Sigmoid colon (tissue), 7 donors: ENCODE results near the gene ACTN2. TPM values are rescaled to one million over a fixed set of nuclear protein-coding genes. Genes with fewer than 3 reads are reported as not detected.
A peak's percentile ranks its signal among the peaks of the same experiment; 100 is the strongest.

Experiments
- DNase-seq: peaks from one replicate; pipeline ENCODE4 v3.0.0-alpha.2; 2019
- H3K27ac ChIP-seq, 4 donors: fragments of 200-600 bp; sonication (generic); one replicate each; pipeline ENCODE4 v1.5.1; 2016 to 2019; ENCODE audit warnings: mild to moderate bottlenecking in 1 of 4
- H3K27me3 ChIP-seq, 3 donors: fragments of 200-600 bp; sonication (generic); one replicate each; pipeline ENCODE4 v1.5.1; 2019; ENCODE audit warnings: mild to moderate bottlenecking in 1 of 3
- H3K36me3 ChIP-seq, 4 donors: fragments of 200-600 bp; sonication (generic); one replicate each; pipeline ENCODE4 v1.5.1; 2016 to 2019
- H3K4me1 ChIP-seq, 4 donors: fragments of 200-600 bp; sonication (generic); one replicate each; pipeline ENCODE4 v1.5.1; 2017 to 2019
- H3K4me3 ChIP-seq, 4 donors: fragments of 200-600 bp; sonication (generic); one replicate each; pipeline ENCODE4 v1.5.1; 2017 to 2019; ENCODE audit warnings: mild to moderate bottlenecking in 2 of 4, moderate library complexity in 1 of 4
- H3K9me3 ChIP-seq, 4 donors: fragments of 200-600 bp in 3 of 4; sonication (generic) in 3 of 4; one replicate each; pipeline versions ENCODE4 v1.5.1 to v1.6.1; 2013 to 2019
- EP300 ChIP-seq, 4 donors: sonication (generic); formaldehyde crosslinking; IDR thresholded peaks; one replicate each; pipeline ENCODE4 v1.6.1; 2017; ENCODE audit warnings: antibody characterized with exemption in 4 of 4
- POLR2A ChIP-seq, 2 donors: fragments of 450-650 bp; IDR thresholded peaks; one replicate each; pipeline ENCODE4 v1.6.1; 2016; ENCODE audit warnings: antibody characterized with exemption in 2 of 2, mild to moderate bottlenecking in 2 of 2, moderate library complexity in 2 of 2
- POLR2AphosphoS5 ChIP-seq, 4 donors: sonication (generic); formaldehyde crosslinking; IDR thresholded peaks; one replicate each; pipeline ENCODE4 v1.6.1; 2017; ENCODE audit warnings: antibody characterized with exemption in 4 of 4
- WGBS, 2 donors: extraction: QIAGEN DNeasy Blood & Tissue Kit; methylation state at CpG; one replicate each; pipeline ENCODE4 v1.1.7; 2013; 5-methylcytosine and 5-hydroxymethylcytosine counted together
- intact Hi-C: fragments of 100-400 bp; cut with DNase I; formaldehyde crosslinking; loops from one replicate; pipeline ENCODE4 v1.15.1; 2023
- polyA plus RNA-seq, 3 donors: library from polyadenylated mRNA; stranded (reverse); fragments of 200-250 nt; gene quantifications; one replicate each; pipeline ENCODE4 v1.2.3, GENCODE V29; 2013
- total RNA-seq, 4 donors: library from RNA; depleted of rRNA; stranded (reverse); fragments of >200 nt; gene quantifications; one replicate each; pipeline ENCODE4 v1.1.0, GENCODE V29; 2016
- TF ChIP-seq, protein P1 (sequence below), 4 experiments: fragments of 450-650 bp in 3 of 4; fragments of 200-600 bp in 1 of 4; IDR thresholded peaks; one replicate each; pipeline ENCODE4 v1.5.1; 2016 to 2019; ENCODE audit warnings: antibody characterized with exemption in 4 of 4, mild to moderate bottlenecking in 3 of 4, moderate library complexity in 2 of 4
- donor health status: healthy with polysubstance abuse.
- donor health status: Bipolar disorder and iron deficiency.
- donor health status: healthy.

The ACTN2 gene
- total and polyA plus RNA-seq, 7 donors, result 0.36 to 1.8 (median 0.91) TPM; not detected in 1

DNA sequence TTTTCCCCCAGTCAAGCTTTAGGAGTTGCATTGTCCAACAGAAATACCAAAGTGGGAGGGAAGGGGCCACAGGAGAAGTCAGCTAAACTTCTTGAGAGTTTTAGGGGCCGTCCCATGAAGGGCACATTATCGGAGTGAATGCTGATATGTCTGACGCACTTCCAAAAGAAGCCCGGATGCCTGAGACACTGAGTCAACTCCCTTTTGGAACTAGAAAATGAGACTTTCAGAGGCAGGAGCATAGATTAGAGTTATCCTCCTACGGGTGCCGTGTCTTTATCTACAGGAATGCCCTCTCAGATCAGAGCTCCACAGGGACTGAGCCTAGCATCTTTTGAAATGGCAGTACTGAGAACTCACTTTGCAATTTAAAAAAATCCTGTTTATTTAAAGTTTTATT is 13.1 kb downstream of the ACTN2 start:
- no peaks in the 10 kb centered on the region for H3K4me1 ChIP-seq
- 84 to 92% methylated on average over 6 of the region's 6 CpGs for WGBS, 2 donors
- H3K27me3 ChIP-seq, result peaks cover 0 to 59% (median 0%) of the 10 kb centered on the region in 3 donors
- no peak overlapping the region for H3K27ac ChIP-seq
- no peak for DNase-seq
- no peak overlapping the region for H3K4me3 ChIP-seq
- no peaks in the 10 kb centered on the region for H3K36me3 ChIP-seq
- no peaks in the 10 kb centered on the region for H3K9me3 ChIP-seq
- intact Hi-C loops, result no loop called here
- TF ChIP-seq, protein P1, sequence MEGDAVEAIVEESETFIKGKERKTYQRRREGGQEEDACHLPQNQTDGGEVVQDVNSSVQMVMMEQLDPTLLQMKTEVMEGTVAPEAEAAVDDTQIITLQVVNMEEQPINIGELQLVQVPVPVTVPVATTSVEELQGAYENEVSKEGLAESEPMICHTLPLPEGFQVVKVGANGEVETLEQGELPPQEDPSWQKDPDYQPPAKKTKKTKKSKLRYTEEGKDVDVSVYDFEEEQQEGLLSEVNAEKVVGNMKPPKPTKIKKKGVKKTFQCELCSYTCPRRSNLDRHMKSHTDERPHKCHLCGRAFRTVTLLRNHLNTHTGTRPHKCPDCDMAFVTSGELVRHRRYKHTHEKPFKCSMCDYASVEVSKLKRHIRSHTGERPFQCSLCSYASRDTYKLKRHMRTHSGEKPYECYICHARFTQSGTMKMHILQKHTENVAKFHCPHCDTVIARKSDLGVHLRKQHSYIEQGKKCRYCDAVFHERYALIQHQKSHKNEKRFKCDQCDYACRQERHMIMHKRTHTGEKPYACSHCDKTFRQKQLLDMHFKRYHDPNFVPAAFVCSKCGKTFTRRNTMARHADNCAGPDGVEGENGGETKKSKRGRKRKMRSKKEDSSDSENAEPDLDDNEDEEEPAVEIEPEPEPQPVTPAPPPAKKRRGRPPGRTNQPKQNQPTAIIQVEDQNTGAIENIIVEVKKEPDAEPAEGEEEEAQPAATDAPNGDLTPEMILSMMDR (IDR thresholded peaks at IDR 0.05), result no peak
- TF ChIP-seq POLR2AphosphoS5 (IDR thresholded peaks at IDR 0.05), result no peak
- no peak for TF ChIP-seq EP300 (IDR thresholded peaks at IDR 0.05)
- no peak for TF ChIP-seq POLR2A (IDR thresholded peaks at IDR 0.05)

DNA sequence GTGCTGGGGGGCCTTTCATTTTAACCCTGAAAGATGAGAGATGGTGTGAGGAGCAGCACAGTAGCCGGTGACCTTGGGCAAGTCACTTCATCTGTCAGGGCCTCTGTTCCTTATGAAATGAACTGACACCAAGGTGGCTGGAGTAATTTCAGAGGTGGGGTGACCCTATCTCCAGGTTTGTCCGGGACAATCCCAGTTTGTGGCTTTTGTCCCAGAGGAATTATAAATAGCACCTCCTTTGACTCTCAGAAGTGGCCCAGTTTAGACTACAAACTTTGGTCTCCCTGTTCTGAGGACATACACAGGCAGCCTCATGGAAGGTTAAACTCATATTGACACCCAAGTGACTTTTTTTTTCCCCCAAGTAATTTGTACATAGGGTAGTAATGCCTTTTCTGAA is 14.6 kb downstream of the ACTN2 start:
- H3K27me3 ChIP-seq, result peaks cover 0 to 52% (median 0%) of the 10 kb centered on the region in 3 donors
- WGBS, 2 donors, result 64 to 86% methylated on average over 2 of the region's 2 CpGs
- H3K4me1 ChIP-seq, result peaks cover 0 to 8% (median 6%) of the 10 kb centered on the region in 4 donors
- no peak overlapping the region for H3K27ac ChIP-seq
- TF ChIP-seq POLR2A (IDR thresholded peaks at IDR 0.05) (no peak), POLR2AphosphoS5 (IDR thresholded peaks at IDR 0.05) (no peak), EP300 (IDR thresholded peaks at IDR 0.05) (no peak)
- TF ChIP-seq, protein P1 (IDR thresholded peaks at IDR 0.05), result no peak
- no peak overlapping the region for H3K4me3 ChIP-seq
- DNase-seq, result no peak
- H3K36me3 ChIP-seq, result no peaks in the 10 kb centered on the region
- no peaks in the 10 kb centered on the region for H3K9me3 ChIP-seq
- intact Hi-C loops, result no loop called here

DNA sequence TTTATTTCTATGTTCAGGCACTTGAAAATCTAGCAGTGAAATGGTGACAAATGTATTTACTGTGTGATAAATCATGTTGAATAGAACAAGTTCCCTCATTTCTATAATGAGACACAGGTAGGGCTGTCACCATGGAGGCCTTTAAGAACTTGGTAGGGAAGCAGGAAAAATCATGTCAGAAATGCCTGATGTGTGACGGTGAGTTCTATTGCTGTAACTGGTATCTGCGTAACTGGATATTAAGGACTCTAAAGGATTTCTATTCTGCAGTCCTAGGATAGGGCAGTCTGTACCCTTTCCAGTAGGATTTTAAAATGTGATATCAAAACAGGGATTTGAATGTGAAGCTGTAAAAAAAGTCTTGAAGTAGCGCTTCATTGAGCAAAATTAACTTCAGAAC is 15.5 kb downstream of the ACTN2 start:
- WGBS, 2 donors, result 89 to 93% methylated on average over 3 of the region's 3 CpGs
- Histone ChIP-seq H3K36me3 (no peaks in the 10 kb centered on the region), H3K4me1 (peaks cover 0 to 15% (median 9%) of the 10 kb centered on the region in 4 donors), H3K27ac (no peak overlapping the region), H3K9me3 (no peaks in the 10 kb centered on the region), H3K4me3 (no peak overlapping the region), H3K27me3 (peaks cover 0 to 50% (median 0%) of the 10 kb centered on the region in 3 donors)
- intact Hi-C loops, result no loop called here
- TF ChIP-seq POLR2AphosphoS5 (IDR thresholded peaks at IDR 0.05), result no peak
- DNase-seq, result no peak

DNA sequence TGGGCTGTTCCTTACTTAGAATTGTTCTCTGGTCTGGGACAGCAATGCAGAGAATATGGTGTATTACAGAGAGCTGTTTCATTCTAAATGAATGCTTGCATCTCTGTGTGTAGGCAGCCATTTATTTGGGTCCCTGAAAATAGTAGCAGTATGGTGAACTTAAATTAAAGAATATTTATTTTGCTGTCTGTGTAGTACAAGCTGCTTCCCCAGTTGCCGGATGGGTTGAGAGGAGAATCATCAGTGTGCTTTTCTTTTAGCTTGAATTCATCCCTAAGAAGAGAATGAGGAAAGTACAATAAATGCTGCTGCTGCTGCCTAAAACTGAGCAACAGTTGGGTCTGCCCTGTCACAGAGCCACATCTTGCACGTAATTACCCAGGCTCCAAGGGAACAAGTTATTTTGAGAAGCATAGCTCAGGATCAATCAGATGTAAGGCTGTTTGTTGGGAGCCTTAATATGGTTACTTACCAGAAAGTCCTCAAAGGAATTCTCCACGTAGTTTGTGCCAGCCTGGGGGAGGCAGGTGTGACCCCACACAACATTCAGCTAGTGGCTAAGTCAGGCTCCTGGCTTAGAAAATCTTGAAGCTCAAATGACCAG is 16.6 kb downstream of the ACTN2 start:
- no peaks in the 10 kb centered on the region for H3K36me3 ChIP-seq
- H3K27me3 ChIP-seq, result peaks cover 0 to 47% (median 0%) of the 10 kb centered on the region in 3 donors
- intact Hi-C loops, result no loop called here
- no peak for DNase-seq
- H3K4me3 ChIP-seq, result no peak overlapping the region
- peaks cover 0 to 15% (median 9%) of the 10 kb centered on the region in 4 donors for H3K4me1 ChIP-seq
- peak overlapping the region in 1 of 4 donors; percentile 36 for H3K27ac ChIP-seq
- 86 to 93% methylated on average over 3 of the region's 3 CpGs for WGBS, 2 donors
- TF ChIP-seq POLR2A (IDR thresholded peaks at IDR 0.05) (no peak), POLR2AphosphoS5 (IDR thresholded peaks at IDR 0.05) (no peak), EP300 (IDR thresholded peaks at IDR 0.05) (no peak)
- TF ChIP-seq, protein P1 (IDR thresholded peaks at IDR 0.05), result no peak
- H3K9me3 ChIP-seq, result no peaks in the 10 kb centered on the region

DNA sequence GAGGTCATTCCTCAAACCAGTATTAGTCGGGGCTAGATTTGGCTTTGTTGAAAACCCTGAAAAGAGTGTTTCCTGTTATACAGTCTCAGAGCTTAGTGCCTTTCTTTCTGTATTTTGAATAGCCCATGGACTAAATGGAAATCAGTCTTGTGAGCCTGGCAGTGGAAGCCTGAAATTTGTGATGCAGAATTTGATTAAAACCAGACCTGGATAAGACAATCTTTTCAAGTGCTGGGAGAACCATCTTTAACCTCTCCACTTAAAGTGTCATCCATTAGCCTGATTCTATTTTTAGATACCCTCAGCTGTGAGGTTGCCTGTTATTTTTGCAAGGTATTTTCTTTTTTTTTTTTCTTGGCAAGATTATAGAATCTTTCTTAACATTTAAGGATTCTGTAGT is 19.5 kb downstream of the ACTN2 start:
- H3K4me1 ChIP-seq, result peaks cover 0 to 15% (median 9%) of the 10 kb centered on the region in 4 donors
- WGBS, 2 donors, result 75 to 79% methylated on average over 1 of the region's 1 CpG
- intact Hi-C loops, result no loop called here
- no peaks in the 10 kb centered on the region for H3K9me3 ChIP-seq
- TF ChIP-seq, protein P1 (IDR thresholded peaks at IDR 0.05), result no peak
- TF ChIP-seq POLR2AphosphoS5 (IDR thresholded peaks at IDR 0.05) (peak in 2 of 4 donors; percentile 59 to 67), POLR2A (IDR thresholded peaks at IDR 0.05) (no peak), EP300 (IDR thresholded peaks at IDR 0.05) (no peak)
- no peak for DNase-seq
- peak overlapping the region in 1 of 4 donors; percentile 57 for H3K27ac ChIP-seq
- H3K36me3 ChIP-seq, result no peaks in the 10 kb centered on the region
- H3K4me3 ChIP-seq, result no peak overlapping the region
- H3K27me3 ChIP-seq, result peaks cover 0 to 35% (median 0%) of the 10 kb centered on the region in 3 donors
